ENCODE data around the gene PAQR5. TPM values are rescaled to one million over a fixed set of nuclear protein-coding genes. Genes with fewer than 3 reads are reported as not detected.

PAQR5 gene
- total and polyA plus RNA-seq, 9 of the 15 experiments (the other 6 are each of a cell fraction or from before 2014, with no cell fraction given), result 0.04 to 0.08 TPM; not detected in 7

- TF ChIP-seq ZBTB49 (CRISPR knock-in tag; IDR thresholded peaks at IDR 0.05; ENCODE audit: borderline replicate concordance), result no peak; the same call in 1 of the 2 replicates
- TF ChIP-seq SUPT5H (IDR thresholded peaks at IDR 0.05), result peak; percentile 100
- TF ChIP-seq NBN (IDR thresholded peaks at IDR 0.05; ENCODE audit: low read depth), result no peak; the same call in 1 of the 2 replicates
- no peak for TF ChIP-seq ZNF311 (CRISPR knock-in tag; IDR thresholded peaks at IDR 0.05)
- TF ChIP-seq BACH1 (tag; IDR thresholded peaks at IDR 0.05), result no peak
- TF ChIP-seq MCM3 (IDR thresholded peaks at IDR 0.05), result no peak
- no peak for TF ChIP-seq HIVEP1 (CRISPR knock-in tag; IDR thresholded peaks at IDR 0.05)
- TF ChIP-seq U2AF1 (optimal IDR thresholded peaks at IDR 0.05; ENCODE audit: low read depth, low read length), result peak; percentile 86
- TF ChIP-seq CHCHD3 (CRISPR knock-in tag; IDR thresholded peaks at IDR 0.05), result no peak
- no peak for TF ChIP-seq RFX7 (CRISPR knock-in tag; IDR thresholded peaks at IDR 0.05)
- TF ChIP-seq NR2F6 (CRISPR knock-in tag; IDR thresholded peaks at IDR 0.05), result no peak
- no peak for TF ChIP-seq WHSC1 (IDR thresholded peaks at IDR 0.05; ENCODE audit: low read length)
- no peak for TF ChIP-seq SMARCA4 (IDR thresholded peaks at IDR 0.05)
- TF ChIP-seq ZNF589 (CRISPR knock-in tag; IDR thresholded peaks at IDR 0.05; ENCODE audit: low read depth), result no peak
- TF ChIP-seq FOXJ2 (tag; IDR thresholded peaks at IDR 0.05), result no peak; the same call in 1 of the 2 replicates
- TF ChIP-seq CSDE1 (IDR thresholded peaks at IDR 0.05), result 0 out of 4 replicates have a peak, but pooled peaks of 1 of the 2 experiments have one; percentile 37
- TF ChIP-seq C11orf30 (IDR thresholded peaks at IDR 0.05; ENCODE audit: low read depth), result peak; percentile 19; the same call in 1 of the 2 replicates
- TF ChIP-seq GATA2 (CRISPR knock-in tag; IDR thresholded peaks at IDR 0.05), result no peak
- peak; percentile 80 for TF ChIP-seq HLTF (IDR thresholded peaks at IDR 0.05)
- TF ChIP-seq RNF2 (IDR thresholded peaks at IDR 0.05), result peak; percentile 68
- TF ChIP-seq E2F4 (CRISPR knock-in tag; IDR thresholded peaks at IDR 0.05; ENCODE audit: low read depth), result no peak
- no peak for TF ChIP-seq RBM17 (IDR thresholded peaks at IDR 0.05; ENCODE audit: borderline replicate concordance, low read depth, low read length)
- no peak for TF ChIP-seq ZNF699 (CRISPR knock-in tag; IDR thresholded peaks at IDR 0.05; ENCODE audit: insufficient replicate concordance)
- 0 out of 2 replicates have a peak, but pooled peaks have one; percentile 3 for TF ChIP-seq MYNN (IDR thresholded peaks at IDR 0.05)
- no peak for TF ChIP-seq MYNN (CRISPR knock-in tag; IDR thresholded peaks at IDR 0.05)
- no peak for TF ChIP-seq TCF7L2 (IDR thresholded peaks at IDR 0.05; ENCODE audit: low read depth, low read length)
- TF ChIP-seq LEF1 (IDR thresholded peaks at IDR 0.05), result no peak
- no peak for TF ChIP-seq ZEB2 (IDR thresholded peaks at IDR 0.05)
- TF ChIP-seq ZNF384 (IDR thresholded peaks at IDR 0.05; ENCODE audit: low read depth, low read length), result no peak
- no peak for TF ChIP-seq TRIM28 (IDR thresholded peaks at IDR 0.05)
- TF ChIP-seq BRD4 (IDR thresholded peaks at IDR 0.05), result 0 out of 2 replicates have a peak, but pooled peaks have one; percentile 56
Observed at GRCh38 chr15:69452692-69453521, 154.2 kb downstream of the PAQR5 start, which contains the start of gene RPLP1 (continued).
